Measurements from ENCODE around the gene MTCH1. TPM values are rescaled to one million over a fixed set of nuclear protein-coding genes. Genes with fewer than 3 reads are reported as not detected.

The MTCH1 gene
- total and polyA plus RNA-seq, 9 of the 15 experiments (the other 6 are each of a cell fraction or from before 2014, with no cell fraction given), result 7.9 to 161 (median 118) TPM

DNA sequence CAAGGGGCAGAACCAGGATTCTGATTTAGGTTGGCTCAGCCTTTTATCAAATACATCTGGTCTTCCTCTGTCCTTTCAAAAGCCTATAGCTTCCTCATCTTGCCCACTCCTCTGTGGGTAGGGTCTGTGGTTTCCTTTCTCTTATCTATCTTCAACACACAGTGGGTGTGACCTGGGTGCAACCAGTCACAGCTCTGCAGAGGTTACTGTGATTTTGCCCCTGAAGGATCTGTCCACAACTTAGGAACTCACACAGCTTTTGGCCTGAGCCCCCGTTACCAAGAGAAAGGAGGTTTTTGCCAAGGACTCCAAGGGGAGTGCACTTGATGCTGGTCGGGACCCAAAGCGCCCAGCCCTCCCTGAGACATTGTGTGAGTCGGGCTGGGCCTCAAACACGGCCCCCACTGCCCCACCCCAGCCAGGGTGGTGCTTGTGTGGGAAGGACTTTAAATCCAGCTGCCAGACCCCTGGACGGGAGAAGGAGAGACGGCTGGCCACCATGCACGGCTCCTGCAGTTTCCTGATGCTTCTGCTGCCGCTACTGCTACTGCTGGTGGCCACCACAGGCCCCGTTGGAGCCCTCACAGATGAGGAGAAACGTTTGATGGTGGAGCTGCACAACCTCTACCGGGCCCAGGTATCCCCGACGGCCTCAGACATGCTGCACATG lies 31.6 kb downstream of the MTCH1 start, which contains the start of gene PI16 (continued):
- TF ChIP-seq CLOCK (CRISPR knock-in tag; IDR thresholded peaks at IDR 0.05; ENCODE audit: borderline replicate concordance) (no peak), RBM25 (IDR thresholded peaks at IDR 0.05; ENCODE audit: low read depth, low read length, severe bottlenecking) (no peak), ZNF24 (IDR thresholded peaks at IDR 0.05) (no peak), ARNT (IDR thresholded peaks at IDR 0.05) (0 out of 4 replicates have a peak, but pooled peaks of 1 of the 2 experiments have one; percentile 77), ELF4 (CRISPR knock-in tag; IDR thresholded peaks at IDR 0.05) (peak; percentile 21; the same call in 1 of the 2 replicates), SUPT5H (IDR thresholded peaks at IDR 0.05) (no peak), HDAC6 (IDR thresholded peaks at IDR 0.05; ENCODE audit: low read depth, low read length) (no peak), TBP (optimal IDR thresholded peaks at IDR 0.05; ENCODE audit: low read depth, low read length) (no peak), POLR2H (tag; IDR thresholded peaks at IDR 0.05; ENCODE audit: low read depth) (no peak), ZNF583 (CRISPR knock-in tag; IDR thresholded peaks at IDR 0.05) (no peak), ZBTB49 (CRISPR knock-in tag; IDR thresholded peaks at IDR 0.05; ENCODE audit: borderline replicate concordance) (no peak), NELFE (IDR thresholded peaks at IDR 0.05; ENCODE audit: insufficient read depth, insufficient read length) (no peak), ZBTB12 (CRISPR knock-in tag; IDR thresholded peaks at IDR 0.05) (no peak; the same call in 1 of the 2 replicates), E2F1 (CRISPR knock-in tag; IDR thresholded peaks at IDR 0.05) (0 out of 2 replicates have a peak, but pooled peaks have one; percentile 35), ZNF644 (tag; IDR thresholded peaks at IDR 0.05; ENCODE audit: low read depth) (peak; percentile 95), BRD9 (IDR thresholded peaks at IDR 0.05; ENCODE audit: low read depth, partially characterized antibody) (no peak), PML (IDR thresholded peaks at IDR 0.05; ENCODE audit: low read length) (peak; percentile 96), ESRRA (IDR thresholded peaks at IDR 0.05; ENCODE audit: borderline replicate concordance, low read depth) (peak; percentile 99; the same call in 1 of the 2 replicates), POLR2B (IDR thresholded peaks at IDR 0.05; ENCODE audit: low read depth, partially characterized antibody) (no peak), MCM3 (IDR thresholded peaks at IDR 0.05) (no peak), ZNF57 (CRISPR knock-in tag; IDR thresholded peaks at IDR 0.05) (no peak), PCBP2 (IDR thresholded peaks at IDR 0.05; ENCODE audit: low read depth, low read length, poor library complexity, severe bottlenecking) (no peak), THRAP3 (IDR thresholded peaks at IDR 0.05; ENCODE audit: borderline replicate concordance) (no peak)
